ENCODE data around the gene GAS7.
"Not testable (repeated sequence)": the region's sequence is repeated elsewhere in the genome, so short reads cannot be mapped to it uniquely, and the experiment has no call there.

Gene GAS7

DNA sequence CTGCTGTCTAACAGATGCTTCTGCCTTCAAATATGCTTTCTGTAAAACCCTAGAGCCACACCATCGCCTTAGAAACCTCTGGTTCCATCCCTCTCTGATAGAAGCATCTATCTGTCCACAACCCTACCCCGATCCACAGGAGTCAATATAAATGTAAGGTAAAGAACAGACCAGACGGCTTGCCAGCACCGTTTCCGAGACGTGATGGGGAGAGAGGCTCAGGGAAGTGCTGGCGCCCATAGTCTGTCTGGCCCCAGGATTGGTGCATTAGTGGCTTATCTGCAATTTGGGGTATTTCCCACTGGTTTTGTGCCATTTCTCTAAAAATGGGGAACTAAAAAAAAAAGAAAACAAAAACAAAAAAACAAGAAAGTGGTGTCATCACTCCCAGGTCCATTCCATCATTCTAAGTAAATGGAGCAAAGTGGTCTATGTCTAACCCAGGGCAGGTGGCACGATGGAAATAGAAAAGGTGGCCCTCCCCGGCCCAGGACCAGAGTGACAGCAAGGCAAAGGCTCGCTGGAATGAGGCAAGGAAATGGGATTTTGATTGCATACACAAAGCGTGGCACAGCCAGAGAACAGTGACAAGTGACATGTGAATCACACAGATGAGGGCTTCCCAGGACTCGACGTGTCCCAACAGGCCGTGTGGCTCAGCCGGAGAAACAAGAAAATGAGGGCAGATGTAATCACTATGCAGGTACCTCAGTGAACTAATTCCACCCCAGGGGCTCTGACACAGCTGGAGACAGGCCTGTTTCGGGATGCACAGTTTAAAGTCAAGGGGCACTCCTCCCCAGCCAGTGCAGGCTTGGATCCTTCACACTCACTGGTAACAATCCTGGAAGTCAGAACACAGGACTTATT, 125.6 kb downstream of the GAS7 start:
- no peaks in the 10 kb centered on the region for H3K36me3 Mint-ChIP-seq
- ATAC-seq: no peak
- H3K27ac Mint-ChIP-seq: no peak overlapping the region
- peaks cover 10% of the 10 kb centered on the region for H3K27me3 Mint-ChIP-seq
- H3K4me3 Mint-ChIP-seq: no peak overlapping the region
- H3K4me1 Mint-ChIP-seq: no peaks in the 10 kb centered on the region
- peaks cover 3% of the 10 kb centered on the region for H3K9me3 Mint-ChIP-seq

- ATAC-seq: no peak
Measured at GRCh38 chr17:10072086-10072485, 126.3 kb downstream of the GAS7 start.

DNA sequence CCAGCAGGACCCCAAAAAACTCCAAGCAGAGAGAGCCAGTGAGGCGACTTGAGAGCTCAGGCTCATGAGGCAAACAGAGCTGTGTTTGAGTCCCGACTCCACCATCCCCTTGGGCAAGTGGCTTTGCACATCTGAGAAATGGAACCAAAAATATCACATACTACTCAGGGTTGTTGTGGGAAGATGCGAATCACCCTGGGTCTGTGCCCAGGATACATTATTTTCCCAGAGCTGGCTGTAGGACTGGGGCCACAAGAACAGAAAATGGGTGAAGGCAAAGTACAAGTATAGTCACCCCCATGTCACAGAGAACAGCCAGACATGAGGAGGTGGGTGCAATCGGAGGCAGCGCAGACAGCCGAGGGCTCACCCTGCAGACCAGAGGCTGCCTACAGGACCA, 127.3 kb downstream of the GAS7 start:
- no peak for ATAC-seq
- no peaks in the 10 kb centered on the region for H3K9me3 Mint-ChIP-seq
- peaks cover 10% of the 10 kb centered on the region for H3K27me3 Mint-ChIP-seq
- H3K4me3 Mint-ChIP-seq: no peak overlapping the region
- H3K27ac Mint-ChIP-seq: no peak overlapping the region
- no peaks in the 10 kb centered on the region for H3K36me3 Mint-ChIP-seq
- no peaks in the 10 kb centered on the region for H3K4me1 Mint-ChIP-seq

More at GRCh38 chr17:10072086-10072485, 126.3 kb downstream of the GAS7 start:
- Mint-ChIP-seq H3K9me3 (no peaks in the 10 kb centered on the region), H3K4me1 (no peaks in the 10 kb centered on the region), H3K36me3 (no peaks in the 10 kb centered on the region), H3K27me3 (peaks cover 10% of the 10 kb centered on the region), H3K27ac (no peak overlapping the region), H3K4me3 (no peak overlapping the region)

- Mint-ChIP-seq H3K27me3 (peaks cover 10% of the 10 kb centered on the region), H3K27ac (no peak overlapping the region), H3K9me3 (peaks cover 2% of the 10 kb centered on the region), H3K36me3 (no peaks in the 10 kb centered on the region), H3K4me1 (no peaks in the 10 kb centered on the region), H3K4me3 (no peak overlapping the region)
- no peak for ATAC-seq
Measured at GRCh38 chr17:10070690-10071089, 127.7 kb downstream of the GAS7 start.

DNA sequence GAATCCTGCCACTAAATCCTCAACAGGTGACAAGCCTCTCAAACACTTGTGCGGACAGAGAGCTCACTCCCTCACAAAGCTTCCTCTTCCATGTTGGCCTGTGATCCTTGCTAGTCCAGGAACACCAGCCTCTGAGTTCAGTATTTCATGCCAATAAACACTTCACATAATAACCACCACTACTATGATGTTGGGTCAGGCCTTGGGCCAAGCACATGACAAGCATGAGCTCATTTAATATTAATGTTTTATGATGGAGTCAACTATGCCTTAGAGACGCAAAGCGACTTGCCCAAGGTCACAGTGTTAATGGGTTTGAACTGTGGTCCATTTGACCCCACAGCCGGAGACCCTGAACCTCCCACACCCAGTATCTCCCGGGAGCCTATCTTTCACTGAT, 129.1 kb downstream of the GAS7 start:
- H3K27ac Mint-ChIP-seq: no peak overlapping the region
- peaks cover 9% of the 10 kb centered on the region for H3K9me3 Mint-ChIP-seq
- H3K4me3 Mint-ChIP-seq: no peak overlapping the region
- H3K4me1 Mint-ChIP-seq: peaks cover 2% of the 10 kb centered on the region
- H3K27me3 Mint-ChIP-seq: peaks cover 10% of the 10 kb centered on the region
- no peaks in the 10 kb centered on the region for H3K36me3 Mint-ChIP-seq
- ATAC-seq: no peak

DNA sequence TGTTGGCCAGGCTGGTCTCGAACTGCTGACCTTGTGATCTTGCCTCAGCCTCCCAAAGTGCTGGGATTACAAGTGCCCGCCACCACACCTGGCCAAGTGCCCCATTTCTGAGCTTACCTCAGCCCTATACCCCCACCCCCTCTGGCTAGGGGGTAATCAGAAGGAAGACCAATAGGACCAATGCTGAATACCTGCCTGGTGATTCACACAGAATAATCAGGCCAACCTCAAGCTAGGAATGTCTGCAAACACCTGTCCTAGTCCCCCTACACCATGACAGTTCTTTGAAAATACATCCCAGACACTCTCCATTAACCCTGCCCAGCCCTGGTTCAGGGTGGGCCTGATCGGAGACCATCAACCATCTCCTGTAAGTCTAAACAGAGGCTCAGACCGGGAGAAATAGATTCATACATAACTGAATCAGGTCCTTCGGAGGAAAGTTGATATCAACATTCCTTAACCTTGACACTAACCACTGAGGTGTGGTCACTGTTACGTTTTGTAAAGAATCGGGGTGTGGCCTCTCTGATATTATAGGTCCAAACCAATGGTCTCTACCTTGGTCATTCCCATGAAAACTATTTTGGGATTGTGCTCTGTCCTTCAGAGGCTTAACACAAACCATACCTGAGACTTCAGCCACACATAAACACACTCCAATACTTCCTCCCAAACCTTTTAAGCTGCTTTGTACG, 130.8 kb downstream of the GAS7 start:
- ATAC-seq: no peak
- H3K9me3 Mint-ChIP-seq: peaks cover 10% of the 10 kb centered on the region
- H3K36me3 Mint-ChIP-seq: no peaks in the 10 kb centered on the region
- H3K27ac Mint-ChIP-seq: no peak overlapping the region
- peaks cover 6% of the 10 kb centered on the region for H3K27me3 Mint-ChIP-seq
- peaks cover 19% of the 10 kb centered on the region for H3K4me1 Mint-ChIP-seq
- H3K4me3 Mint-ChIP-seq: no peak overlapping the region

DNA sequence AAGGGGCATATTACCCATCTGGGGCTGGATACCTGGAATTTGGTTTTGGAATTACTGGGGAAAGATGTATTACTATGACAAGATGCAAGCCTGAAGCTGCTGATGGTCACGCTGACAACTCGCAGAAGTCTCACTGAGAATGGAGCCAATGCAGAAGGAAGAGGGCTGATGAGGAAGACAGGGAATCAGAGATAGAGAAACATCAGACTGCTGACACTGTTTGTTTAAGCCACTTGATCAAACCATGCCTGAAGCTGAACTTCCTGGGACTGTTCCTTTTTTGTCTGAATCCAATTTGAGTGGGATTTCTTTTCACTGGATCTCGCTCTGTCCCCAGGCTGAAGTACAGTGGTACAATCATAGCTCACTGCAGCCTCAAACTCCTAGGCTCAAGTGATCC, 133.9 kb downstream of the GAS7 start:
- H3K4me3 Mint-ChIP-seq: no peak overlapping the region
- H3K27ac Mint-ChIP-seq: peak overlapping the region; percentile 17
- H3K36me3 Mint-ChIP-seq: no peaks in the 10 kb centered on the region
- peaks cover 30% of the 10 kb centered on the region for H3K4me1 Mint-ChIP-seq
- H3K27me3 Mint-ChIP-seq: no peaks in the 10 kb centered on the region
- H3K9me3 Mint-ChIP-seq: peaks cover 10% of the 10 kb centered on the region
- no peak for ATAC-seq

DNA sequence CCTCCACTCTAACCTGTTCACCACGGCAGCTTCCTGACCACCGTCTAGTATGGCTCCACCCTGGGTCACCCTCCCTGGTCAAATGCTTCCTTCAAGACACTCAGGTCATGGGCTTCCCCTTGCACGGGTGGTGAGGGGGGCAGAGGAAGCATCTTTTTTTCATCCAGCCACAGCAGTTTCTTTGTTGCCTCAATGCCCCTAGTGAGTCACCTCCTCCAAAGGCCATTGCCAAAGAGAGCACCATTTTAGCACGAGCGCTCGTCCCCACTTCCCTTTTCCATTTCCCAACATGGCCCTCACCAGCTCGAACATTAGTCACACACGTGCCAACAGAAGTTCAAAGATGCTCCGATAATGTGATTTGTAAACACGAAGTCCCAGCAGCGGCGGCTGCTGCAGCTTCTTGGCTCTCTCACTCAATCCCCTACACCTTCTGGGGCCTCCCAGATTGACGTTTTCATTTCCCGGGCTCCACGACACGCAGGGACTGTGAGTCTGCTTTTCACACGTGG, 134.6 kb downstream of the GAS7 start:
- peaks cover 37% of the 10 kb centered on the region for H3K4me1 Mint-ChIP-seq
- peak overlapping the region; percentile 17 for H3K27ac Mint-ChIP-seq
- H3K36me3 Mint-ChIP-seq: no peaks in the 10 kb centered on the region
- no peaks in the 10 kb centered on the region for H3K27me3 Mint-ChIP-seq
- ATAC-seq: peak; percentile 72
- H3K9me3 Mint-ChIP-seq: peaks cover 10% of the 10 kb centered on the region
- H3K4me3 Mint-ChIP-seq: peak overlapping the region; percentile 32

DNA sequence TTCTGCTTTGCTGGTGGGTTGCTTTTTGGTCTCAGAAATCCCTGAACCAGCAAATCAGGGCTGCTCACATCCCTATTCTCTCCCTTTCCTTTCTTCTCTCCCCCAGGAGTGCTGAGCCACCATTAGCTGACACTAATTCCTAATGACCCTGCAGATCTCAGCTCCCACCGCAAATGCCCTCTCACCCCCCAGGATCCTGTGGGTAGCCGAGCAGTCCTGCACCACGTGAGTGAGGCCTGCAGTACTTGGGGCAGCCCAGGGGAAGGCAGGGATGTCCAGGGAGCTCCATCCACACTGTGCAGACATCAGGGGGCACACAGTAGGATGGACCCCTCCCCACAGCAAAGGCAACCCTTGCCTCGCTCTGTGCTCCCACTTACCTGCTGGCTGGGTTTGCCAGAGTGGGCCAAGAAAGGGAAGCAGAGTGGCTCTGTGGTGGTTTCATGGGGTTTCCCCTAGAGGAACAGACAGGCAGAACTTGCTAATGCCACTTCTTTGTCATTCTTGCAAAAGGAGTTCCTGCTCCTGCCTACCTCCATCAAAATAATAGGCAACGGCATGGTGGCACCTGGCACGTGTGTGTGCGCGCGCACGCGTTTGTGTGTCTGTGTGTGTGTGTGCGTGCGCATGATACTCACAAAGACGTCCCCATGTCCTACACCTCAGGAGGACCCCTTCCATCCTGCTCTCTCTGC, 135.6 kb downstream of the GAS7 start:
- peaks cover 39% of the 10 kb centered on the region for H3K4me1 Mint-ChIP-seq
- peak overlapping the region; percentile 17 for H3K27ac Mint-ChIP-seq
- no peaks in the 10 kb centered on the region for H3K27me3 Mint-ChIP-seq
- H3K36me3 Mint-ChIP-seq: no peaks in the 10 kb centered on the region
- H3K4me3 Mint-ChIP-seq: peak overlapping the region; percentile 24
- peaks cover 10% of the 10 kb centered on the region for H3K9me3 Mint-ChIP-seq
- peak; percentile 65 for ATAC-seq

GRCh38 chr17:10061111-10061845, 137.1 kb downstream of the GAS7 start:
- Mint-ChIP-seq H3K4me1 (peaks cover 39% of the 10 kb centered on the region), H3K27me3 (no peaks in the 10 kb centered on the region), H3K9me3 (peaks cover 12% of the 10 kb centered on the region), H3K36me3 (no peaks in the 10 kb centered on the region), H3K27ac (no peak overlapping the region), H3K4me3 (no peak overlapping the region)
- no peak for ATAC-seq

- H3K4me1 Mint-ChIP-seq: peaks cover 39% of the 10 kb centered on the region
- no peaks in the 10 kb centered on the region for H3K27me3 Mint-ChIP-seq
- ATAC-seq: no peak
- H3K9me3 Mint-ChIP-seq: peaks cover 8% of the 10 kb centered on the region
- no peaks in the 10 kb centered on the region for H3K36me3 Mint-ChIP-seq
- no peak overlapping the region for H3K27ac Mint-ChIP-seq
- no peak overlapping the region for H3K4me3 Mint-ChIP-seq
Measured at GRCh38 chr17:10060526-10060925, 137.9 kb downstream of the GAS7 start.

DNA sequence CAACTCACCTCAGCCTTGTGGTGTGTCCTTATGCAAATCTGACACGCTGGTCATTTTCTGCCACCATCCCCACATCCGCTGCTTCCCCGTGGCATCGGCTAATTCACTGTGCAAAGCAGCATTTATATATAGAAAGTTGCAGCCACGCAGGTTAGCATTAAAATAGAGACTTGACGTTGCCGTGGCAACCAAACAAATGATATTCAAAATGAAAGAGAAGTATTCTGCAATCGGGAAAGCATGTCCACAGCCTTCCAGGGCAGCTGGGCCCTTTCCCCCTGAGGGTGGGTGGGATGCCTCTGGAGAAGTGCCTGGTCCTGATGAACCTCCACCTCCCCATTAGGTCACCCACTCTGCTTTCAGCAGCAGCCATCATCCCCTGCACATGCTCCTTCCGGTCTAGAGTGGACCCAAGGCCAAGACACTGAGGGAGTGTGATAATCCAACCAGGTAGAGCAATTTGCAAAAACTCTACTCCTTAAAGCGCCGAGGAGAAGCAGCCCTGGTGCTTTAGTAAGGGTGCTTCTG, 138.7 kb downstream of the GAS7 start:
- no peak overlapping the region for H3K4me3 Mint-ChIP-seq
- no peaks in the 10 kb centered on the region for H3K27me3 Mint-ChIP-seq
- H3K4me1 Mint-ChIP-seq: peaks cover 39% of the 10 kb centered on the region
- peaks cover 5% of the 10 kb centered on the region for H3K9me3 Mint-ChIP-seq
- ATAC-seq: peak; percentile 78
- no peaks in the 10 kb centered on the region for H3K36me3 Mint-ChIP-seq
- H3K27ac Mint-ChIP-seq: no peak overlapping the region

DNA sequence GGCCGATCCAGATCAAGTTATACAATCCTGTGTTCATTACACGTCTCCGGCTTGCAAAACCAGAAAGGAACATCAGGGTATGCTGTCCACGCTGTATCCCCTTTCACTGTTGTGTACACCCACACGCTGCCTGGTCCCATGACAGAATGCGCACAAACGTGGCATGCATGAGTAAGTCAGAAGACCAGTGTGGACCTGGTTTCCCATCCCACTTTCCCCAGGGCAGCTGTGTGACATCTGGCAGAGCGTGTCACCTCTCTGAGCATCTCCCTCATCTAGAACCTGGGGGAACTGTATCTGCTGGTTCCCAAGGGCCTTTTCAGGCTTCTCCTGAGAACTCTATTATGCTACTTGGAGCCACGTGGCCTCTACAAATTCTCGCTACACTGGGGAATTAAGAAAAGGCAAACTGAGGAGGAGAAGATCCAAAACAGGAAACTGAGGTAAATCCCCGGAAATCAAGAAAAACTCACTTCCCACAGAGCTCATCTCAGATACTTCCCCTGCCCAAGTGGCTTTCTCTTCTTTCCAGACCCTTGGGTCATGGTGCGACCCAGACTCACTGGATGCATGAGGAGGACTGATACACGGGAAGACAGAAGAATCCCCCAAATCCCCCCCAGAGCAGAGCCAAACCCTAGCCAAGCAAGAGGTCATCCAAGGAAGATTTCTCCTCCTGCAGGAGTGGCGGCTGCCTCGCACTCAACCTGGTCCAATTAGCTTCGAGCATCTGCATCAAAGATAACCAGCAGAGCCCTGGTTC, 139.3 kb downstream of the GAS7 start:
- ATAC-seq: no peak
- Mint-ChIP-seq H3K36me3 (no peaks in the 10 kb centered on the region), H3K9me3 (peaks cover 2% of the 10 kb centered on the region), H3K27me3 (no peaks in the 10 kb centered on the region), H3K4me1 (peaks cover 35% of the 10 kb centered on the region), H3K4me3 (no peak overlapping the region), H3K27ac (no peak overlapping the region)

GRCh38 chr17:10057466-10057865, 140.9 kb downstream of the GAS7 start:
- peaks cover 25% of the 10 kb centered on the region for H3K4me1 Mint-ChIP-seq
- not testable (repeated sequence) for H3K27me3 Mint-ChIP-seq, H3K9me3 Mint-ChIP-seq, H3K36me3 Mint-ChIP-seq, ATAC-seq, H3K4me3 Mint-ChIP-seq, H3K27ac Mint-ChIP-seq

Data from stimulated activated memory B cell treated with anti-CD40 and anti-IgM and Interleukin-4, amounts not matched to agents 10 μg/mL and 1 μg/mL and 100 μg/mL, for 72 hours (primary cell).